GM10266 (cell line): ENCODE results near the gene STARD4.

Experiments used
- DNase-seq: peaks from one replicate; pipeline ENCODE4 v3.0.0; 2012; ENCODE audit errors: extremely low spot score
- CTCF ChIP-seq: IDR thresholded peaks from 2 replicates; pipeline ENCODE4 v1.5.1; 2012; ENCODE audit warnings: mild to moderate bottlenecking, low read depth; ENCODE audit not compliant: control insufficient read depth, insufficient read depth; ENCODE audit errors: missing control alignments

Gene STARD4

GRCh38 chr5:111494355-111494999, 17.9 kb downstream of the STARD4 start:
- no peak for DNase-seq
- TF ChIP-seq CTCF = no peak

- DNase-seq = no peak
- no peak for TF ChIP-seq CTCF
Observed at GRCh38 chr5:111493031-111493430, 19.3 kb downstream of the STARD4 start.

GRCh38 chr5:111488353-111488752, 24.0 kb downstream of the STARD4 start:
- TF ChIP-seq CTCF = no peak
- DNase-seq = no peak

- TF ChIP-seq CTCF = no peak
- no peak for DNase-seq
Observed at GRCh38 chr5:111486926-111487325, 25.4 kb downstream of the STARD4 start.

- TF ChIP-seq CTCF = no peak
- no peak for DNase-seq
Observed at GRCh38 chr5:111486055-111486454, 26.3 kb downstream of the STARD4 start.

- TF ChIP-seq CTCF = no peak
Observed at GRCh38 chr5:111480346-111480745, 32.0 kb downstream of the STARD4 start.

GRCh38 chr5:111478898-111479297, 33.4 kb downstream of the STARD4 start:
- DNase-seq = no peak
- TF ChIP-seq CTCF = no peak

More at GRCh38 chr5:111480346-111480745, 32.0 kb downstream of the STARD4 start:
- no peak for DNase-seq
